GM19238 (cell line): ENCODE results near the gene ZSCAN2.

Experiments used
- DNase-seq: peaks from one replicate; pipeline ENCODE4 v3.0.0; 2011; ENCODE audit warnings: low spot score; ENCODE audit not compliant: insufficient read length

ZSCAN2 gene

GRCh38 chr15:84668221-84668982 is 67.6 kb downstream of the ZSCAN2 start:
- DNase-seq = no peak

- no peak for DNase-seq
Measured at GRCh38 chr15:84669726-84670125, 68.9 kb downstream of the ZSCAN2 start.

- no peak for DNase-seq
Measured at GRCh38 chr15:84671211-84671610, 70.4 kb downstream of the ZSCAN2 start.
